ENCODE data around the gene CHRM2. TPM values are rescaled to one million over a fixed set of nuclear protein-coding genes. Genes with fewer than 3 reads are reported as not detected.

The CHRM2 gene
- polyA plus RNA-seq, 4 donors = 2.3 to 4.0 (median 3.8) TPM

- DNase-seq (ENCODE audit: low read depth in 4 of 4, low spot score in 3 of 4) = no peak
These were observed 23.4 kb downstream of the CHRM2 start for GRCh38 chr7:136891850-136892249.

GRCh38 chr7:136894789-136895188, 26.3 kb downstream of the CHRM2 start:
- no peak for DNase-seq (ENCODE audit: low read depth in 4 of 4, low spot score in 3 of 4)

- no peak for DNase-seq (ENCODE audit: low read depth in 4 of 4, low spot score in 3 of 4)
These were observed 29.2 kb downstream of the CHRM2 start for GRCh38 chr7:136897676-136898075.

- DNase-seq (ENCODE audit: low read depth in 4 of 4, low spot score in 3 of 4) = no peak
These were observed 31.6 kb downstream of the CHRM2 start for GRCh38 chr7:136900005-136900404.

- no peak for DNase-seq (ENCODE audit: low read depth in 4 of 4, low spot score in 3 of 4)
These were observed 42.3 kb downstream of the CHRM2 start for GRCh38 chr7:136910771-136911170.

GRCh38 chr7:136911344-136911743, 42.9 kb downstream of the CHRM2 start:
- no peak for DNase-seq (ENCODE audit: low read depth in 4 of 4, low spot score in 3 of 4)

- no peak for DNase-seq (ENCODE audit: low read depth in 4 of 4, low spot score in 3 of 4)
These were observed 43.9 kb downstream of the CHRM2 start for GRCh38 chr7:136912339-136912738.

- no peak for DNase-seq (ENCODE audit: low read depth in 4 of 4, low spot score in 3 of 4)
These were observed 45.6 kb downstream of the CHRM2 start for GRCh38 chr7:136914016-136914415.

- no peak for DNase-seq (ENCODE audit: low read depth in 4 of 4, low spot score in 3 of 4)
These were observed 51.4 kb downstream of the CHRM2 start for GRCh38 chr7:136919820-136920219.

- no peak for DNase-seq (ENCODE audit: low read depth in 4 of 4, low spot score in 3 of 4)
These were observed 54.7 kb downstream of the CHRM2 start for GRCh38 chr7:136923111-136923667.

GRCh38 chr7:136925044-136925443, 56.6 kb downstream of the CHRM2 start:
- peak in 2 of 4 donors; percentile 3 to 5 for DNase-seq (ENCODE audit: low read depth in 4 of 4, low spot score in 3 of 4)

- no peak for DNase-seq (ENCODE audit: low read depth in 4 of 4, low spot score in 3 of 4)
These were observed 57.1 kb downstream of the CHRM2 start for GRCh38 chr7:136925556-136925955.

GRCh38 chr7:136931169-136931867, 62.9 kb downstream of the CHRM2 start:
- no peak for DNase-seq (ENCODE audit: low read depth in 4 of 4, low spot score in 3 of 4)

- DNase-seq (ENCODE audit: low read depth in 4 of 4, low spot score in 3 of 4) = no peak
These were observed 69.0 kb downstream of the CHRM2 start for GRCh38 chr7:136937436-136937835.

- no peak for DNase-seq (ENCODE audit: low read depth in 4 of 4, low spot score in 3 of 4)
These were observed 70.0 kb downstream of the CHRM2 start for GRCh38 chr7:136938476-136938875.

GRCh38 chr7:136940122-136940521, 71.7 kb downstream of the CHRM2 start:
- no peak for DNase-seq (ENCODE audit: low read depth in 4 of 4, low spot score in 3 of 4)

GRCh38 chr7:136940917-136941316, 72.5 kb downstream of the CHRM2 start:
- no peak for DNase-seq (ENCODE audit: low read depth in 4 of 4, low spot score in 3 of 4)

GRCh38 chr7:136941816-136942215, 73.4 kb downstream of the CHRM2 start:
- DNase-seq (ENCODE audit: low read depth in 4 of 4, low spot score in 3 of 4) = no peak

GRCh38 chr7:136942401-136942800, 73.9 kb downstream of the CHRM2 start:
- DNase-seq (ENCODE audit: low read depth in 4 of 4, low spot score in 3 of 4) = no peak

GRCh38 chr7:136942994-136943393, 74.5 kb downstream of the CHRM2 start:
- no peak for DNase-seq (ENCODE audit: low read depth in 4 of 4, low spot score in 3 of 4)

GRCh38 chr7:136947347-136947746, 78.9 kb downstream of the CHRM2 start:
- no peak for DNase-seq (ENCODE audit: low read depth in 4 of 4, low spot score in 3 of 4)

- DNase-seq (ENCODE audit: low read depth in 4 of 4, low spot score in 3 of 4) = no peak
These were observed 81.9 kb downstream of the CHRM2 start for GRCh38 chr7:136950331-136950730.

- no peak for DNase-seq (ENCODE audit: low read depth in 4 of 4, low spot score in 3 of 4)
These were observed 84.9 kb downstream of the CHRM2 start for GRCh38 chr7:136953386-136953785.
